C4-2B (cell line): ENCODE data around the gene ADAT1.

Source experiments
- ZFX ChIP-seq: fragments of 450-650 bp; IDR thresholded peaks from 2 replicates; pipeline ENCODE4 v1.6.1; 2017
- TF ChIP-seq, protein P1 (sequence below): fragments of 450-650 bp; conservative IDR thresholded peaks from 2 replicates; pipeline ENCODE4 v1.5.1; 2017; ENCODE audit warnings: mild to moderate bottlenecking

DNA sequence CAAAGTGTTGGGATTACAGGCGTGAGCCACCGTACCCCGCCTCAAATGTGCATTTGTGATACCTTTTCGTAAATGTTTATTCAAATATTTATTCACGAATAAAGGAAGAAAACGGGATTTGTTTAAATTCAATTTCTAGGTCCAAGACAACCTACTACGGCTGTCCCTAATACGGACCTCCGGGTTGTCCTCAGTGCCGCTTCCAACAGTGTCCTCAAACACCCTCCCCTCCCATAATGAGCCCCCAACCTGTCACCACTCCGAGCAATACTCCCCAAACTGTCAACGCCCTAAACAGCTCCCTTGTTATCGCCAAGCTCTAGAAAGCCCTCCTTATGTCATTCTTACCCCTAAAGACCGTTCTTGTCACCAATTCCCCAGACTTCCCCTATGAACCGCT, 57.4 kb downstream of the ADAT1 start:
- TF ChIP-seq, protein P1, sequence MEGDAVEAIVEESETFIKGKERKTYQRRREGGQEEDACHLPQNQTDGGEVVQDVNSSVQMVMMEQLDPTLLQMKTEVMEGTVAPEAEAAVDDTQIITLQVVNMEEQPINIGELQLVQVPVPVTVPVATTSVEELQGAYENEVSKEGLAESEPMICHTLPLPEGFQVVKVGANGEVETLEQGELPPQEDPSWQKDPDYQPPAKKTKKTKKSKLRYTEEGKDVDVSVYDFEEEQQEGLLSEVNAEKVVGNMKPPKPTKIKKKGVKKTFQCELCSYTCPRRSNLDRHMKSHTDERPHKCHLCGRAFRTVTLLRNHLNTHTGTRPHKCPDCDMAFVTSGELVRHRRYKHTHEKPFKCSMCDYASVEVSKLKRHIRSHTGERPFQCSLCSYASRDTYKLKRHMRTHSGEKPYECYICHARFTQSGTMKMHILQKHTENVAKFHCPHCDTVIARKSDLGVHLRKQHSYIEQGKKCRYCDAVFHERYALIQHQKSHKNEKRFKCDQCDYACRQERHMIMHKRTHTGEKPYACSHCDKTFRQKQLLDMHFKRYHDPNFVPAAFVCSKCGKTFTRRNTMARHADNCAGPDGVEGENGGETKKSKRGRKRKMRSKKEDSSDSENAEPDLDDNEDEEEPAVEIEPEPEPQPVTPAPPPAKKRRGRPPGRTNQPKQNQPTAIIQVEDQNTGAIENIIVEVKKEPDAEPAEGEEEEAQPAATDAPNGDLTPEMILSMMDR: no peak
- TF ChIP-seq ZFX: no peak
